Common myeloid progenitor, CD34-positive (primary cell): ENCODE measurements around the gene SELENOM.

Experiments
- CTCF ChIA-PET: fragments of 350-600 bp; sonication (Branson Sonifier 250); formaldehyde crosslinking; loops from one replicate; lab custom pipeline; 2021; ENCODE audit warnings: antibody characterized with exemption; lab: Charles Lee
- POLR2A ChIA-PET: fragments of 350-600 bp; sonication (Branson Sonifier 250); formaldehyde crosslinking; loops from one replicate; lab custom pipeline; 2021; ENCODE audit warnings: antibody characterized with exemption; lab: Charles Lee
- DNase-seq, 3 donors: peaks; one replicate each; pipeline versions ENCODE4 v3.0.0 to v3.0.0-alpha.2; 2013
- H3K27ac ChIP-seq, 2 experiments: 1 replicate in 1 of 2; 2 replicates in 1 of 2; pipeline ENCODE4 v1.7.0; 2013; ENCODE audit warnings: inconsistent platforms in 2 of 2, low read length in 2 of 2, mild to moderate bottlenecking in 2 of 2, low read depth in 1 of 2, moderate library complexity in 1 of 2; ENCODE audit not compliant: severe bottlenecking in 2 of 2, insufficient read depth in 1 of 2, poor library complexity in 1 of 2
- H3K27me3 ChIP-seq, 5 experiments: replicated peaks in 2 of 5; 1 replicate in 3 of 5; 2 replicates in 2 of 5; pipeline versions ENCODE4 v1.6.1 to v1.7.0; 2013; ENCODE audit warnings: low read length in 4 of 5, mild to moderate bottlenecking in 2 of 5, moderate library complexity in 2 of 5, inconsistent platforms in 1 of 5; ENCODE audit not compliant: insufficient read depth in 5 of 5, control insufficient read depth in 4 of 5
- H3K36me3 ChIP-seq, 4 experiments: 1 replicate in 2 of 4; 2 replicates in 2 of 4; pipeline versions ENCODE4 v1.6.1 to v1.7.0; 2013; ENCODE audit warnings: low read length in 3 of 4, control low read depth in 1 of 4, mild to moderate bottlenecking in 1 of 4; ENCODE audit not compliant: control insufficient read depth in 4 of 4, insufficient read depth in 4 of 4
- H3K4me1 ChIP-seq, 4 experiments: 1 replicate in 3 of 4; 2 replicates in 1 of 4; pipeline versions ENCODE4 v1.6.1 to v1.7.1; 2013; ENCODE audit warnings: low read length in 3 of 4, mild to moderate bottlenecking in 3 of 4, control low read depth in 1 of 4, inconsistent platforms in 1 of 4, moderate library complexity in 1 of 4; ENCODE audit not compliant: control insufficient read depth in 4 of 4, insufficient read depth in 4 of 4; ENCODE audit errors: control extremely low read depth in 1 of 4
- H3K4me3 ChIP-seq, 7 experiments: 1 replicate in 4 of 7; 2 replicates in 3 of 7; pipeline versions ENCODE4 v1.5.1 to v1.7.0; 2013; ENCODE audit warnings: mild to moderate bottlenecking in 7 of 7, low read length in 6 of 7, moderate library complexity in 6 of 7, inconsistent platforms in 2 of 7, low read depth in 2 of 7, control low read depth in 1 of 7; ENCODE audit not compliant: insufficient read depth in 4 of 7, control insufficient read depth in 1 of 7; ENCODE audit errors: extremely low read depth in 1 of 7
- H3K9me3 ChIP-seq, 5 experiments: 1 replicate in 4 of 5; 2 replicates in 1 of 5; pipeline versions ENCODE4 v1.6.1 to v1.7.1; 2013; ENCODE audit warnings: low read length in 4 of 5, mild to moderate bottlenecking in 2 of 5, inconsistent platforms in 1 of 5, low read depth in 1 of 5, moderate library complexity in 1 of 5; ENCODE audit not compliant: control insufficient read depth in 4 of 5, insufficient read depth in 2 of 5; ENCODE audit errors: control extremely low read depth in 1 of 5
- WGBS: methylation state at CpG from one replicate; pipeline ENCODE4 v1.1.5; 2013; ENCODE audit not compliant: insufficient coverage; 5-methylcytosine and 5-hydroxymethylcytosine counted together

SELENOM gene

DNA sequence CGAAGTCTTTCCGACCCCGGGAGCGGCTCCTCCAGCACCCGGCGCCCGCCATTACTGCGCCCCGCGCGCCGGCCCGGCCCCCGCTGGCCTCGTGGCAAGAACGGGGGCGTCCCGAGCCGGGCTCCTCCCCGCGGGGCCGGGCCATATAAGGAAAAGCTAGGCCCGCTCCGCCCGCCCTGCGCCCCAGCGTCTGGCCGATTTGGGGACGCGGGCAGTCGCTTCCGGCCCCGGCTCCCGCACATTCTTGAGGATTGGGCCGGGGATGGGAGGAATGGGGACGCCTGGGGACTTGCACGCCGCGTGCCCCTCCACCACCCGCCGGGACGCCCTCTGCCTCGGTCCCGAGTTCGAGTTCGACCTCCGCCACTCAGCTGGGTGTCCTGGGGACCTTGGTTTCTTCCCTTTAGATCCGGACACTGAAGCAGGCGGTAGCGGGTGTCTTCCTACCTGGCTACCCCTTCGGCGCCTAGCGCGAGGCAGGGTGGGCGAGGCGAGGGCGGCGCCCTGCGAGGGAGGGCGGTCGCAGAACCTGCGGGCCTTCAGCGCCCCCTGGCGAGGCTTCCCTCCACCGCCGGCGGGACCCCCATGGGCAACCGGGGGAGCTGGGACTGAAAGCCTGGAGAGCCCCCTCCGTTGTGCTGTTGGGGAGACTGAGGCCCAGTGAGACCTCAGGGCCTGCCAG is 22.4 kb downstream of the SELENOM start:
- POLR2A ChIA-PET = interaction anchor here (1.2 kb wide), 1 partner anchor 116 kb away, joined by 3 read pairs; the partner anchor contains the start of genes MORC2 and TUG1
- CTCF ChIA-PET = interaction anchor here (0.7 to 6.9 kb wide), 17 partner anchors 7 to 148 kb away, joined by 3 to 48 read pairs (median 3); partner anchors contain the start of genes MORC2 and TUG1
- H3K27me3 ChIP-seq = no peaks in the 10 kb centered on the region
- WGBS = 0% methylated on average over 52 of the region's 69 CpGs
- DNase-seq = peak; percentile 77 to 88 (median 85)
- no peaks in the 10 kb centered on the region for H3K9me3 ChIP-seq
- peaks cover 0 to 17% (median 9%) of the 10 kb centered on the region in 4 experiments for H3K36me3 ChIP-seq
- H3K27ac ChIP-seq = peak overlapping the region; percentile 50 to 85
- peak overlapping the region; percentile 64 to 92 (median 78) for H3K4me3 ChIP-seq
- H3K4me1 ChIP-seq = peaks cover 2 to 53% (median 47%) of the 10 kb centered on the region in 4 experiments

DNA sequence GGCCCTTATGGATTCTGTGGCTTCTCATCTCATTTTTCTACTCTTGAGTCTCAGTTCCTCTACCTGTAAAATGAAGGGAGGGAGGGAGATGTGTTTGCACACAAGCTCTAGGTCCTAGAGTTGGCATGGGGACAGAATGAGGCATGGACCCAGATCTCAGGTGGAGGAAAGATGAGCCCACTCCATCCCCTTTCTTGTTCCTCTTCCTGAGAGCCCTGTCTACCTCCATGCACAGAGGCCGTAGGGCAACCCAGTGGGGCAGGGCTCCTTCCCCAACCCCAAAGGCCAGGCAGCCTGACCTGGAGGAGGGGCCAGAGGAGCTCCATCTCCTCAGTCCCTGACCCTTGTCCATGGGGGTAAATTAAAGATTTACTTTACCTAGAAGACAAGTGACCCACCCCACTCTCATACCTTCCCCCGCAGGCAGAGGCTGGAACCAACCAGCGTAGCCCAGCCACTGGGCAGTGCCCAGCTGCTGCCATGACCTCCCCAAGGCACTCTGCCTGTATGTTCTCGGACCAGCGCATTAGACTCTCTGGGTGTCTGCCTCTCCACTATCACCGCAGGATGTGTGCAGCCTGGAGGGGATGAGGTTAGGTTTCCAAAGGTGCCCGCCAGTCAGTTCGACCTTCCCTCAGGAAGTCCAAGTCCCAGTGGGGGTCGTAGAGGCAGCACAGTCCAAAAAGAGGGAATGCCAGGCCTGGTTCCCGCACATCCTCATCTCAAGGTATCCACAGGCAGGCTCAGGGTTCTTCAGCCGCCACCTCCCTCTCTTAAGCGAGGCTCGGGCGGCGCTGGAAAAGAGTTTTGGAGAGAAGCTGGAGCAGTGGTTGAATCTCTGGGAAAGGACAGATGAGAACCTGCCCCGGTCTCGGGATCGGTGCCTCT is 23.2 kb downstream of the SELENOM start:
- no peak for DNase-seq
- Histone ChIP-seq H3K27me3 (no peaks in the 10 kb centered on the region), H3K4me1 (peaks cover 2 to 53% (median 47%) of the 10 kb centered on the region in 4 experiments), H3K9me3 (no peaks in the 10 kb centered on the region), H3K27ac (peak overlapping the region in 1 of 2 experiments; percentile 85), H3K36me3 (peaks cover 0 to 10% (median 7%) of the 10 kb centered on the region in 4 experiments), H3K4me3 (peak overlapping the region; percentile 64 to 92 (median 78))
- WGBS = 2% methylated on average over 15 of the region's 18 CpGs
- POLR2A ChIA-PET = no interaction called here
- CTCF ChIA-PET = interaction anchor here (0.7 to 6.9 kb wide), 14 partner anchors 8 to 341 kb away, joined by 3 to 48 read pairs (median 3); partner anchors contain the start of genes MORC2 and TUG1

DNA sequence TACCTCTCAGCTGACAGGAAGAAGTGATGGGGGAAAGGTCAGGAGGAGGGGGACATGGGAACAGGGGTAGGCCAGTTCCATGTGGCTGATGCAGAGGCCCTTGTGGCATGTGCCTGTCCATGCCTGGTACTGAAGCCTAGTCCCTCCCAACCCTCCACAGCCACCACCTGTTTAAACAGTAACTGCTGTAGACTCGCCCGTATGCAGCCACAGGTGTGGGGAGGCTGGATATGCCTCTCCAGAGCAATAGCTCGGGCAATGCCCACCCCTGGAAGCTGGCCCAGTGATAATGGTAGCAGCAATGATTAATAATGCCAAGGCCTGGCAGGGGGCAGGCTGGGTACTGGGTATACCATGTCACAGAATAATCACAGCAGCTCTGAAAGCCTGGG is 24.0 kb downstream of the SELENOM start:
- H3K27ac ChIP-seq = no peak overlapping the region
- peak overlapping the region in 1 of 7 experiments; percentile 83 for H3K4me3 ChIP-seq
- POLR2A ChIA-PET = interaction anchor here (1.2 kb wide), 1 partner anchor 114 kb away, joined by 3 read pairs; no protein-coding TSS in a partner anchor

DNA sequence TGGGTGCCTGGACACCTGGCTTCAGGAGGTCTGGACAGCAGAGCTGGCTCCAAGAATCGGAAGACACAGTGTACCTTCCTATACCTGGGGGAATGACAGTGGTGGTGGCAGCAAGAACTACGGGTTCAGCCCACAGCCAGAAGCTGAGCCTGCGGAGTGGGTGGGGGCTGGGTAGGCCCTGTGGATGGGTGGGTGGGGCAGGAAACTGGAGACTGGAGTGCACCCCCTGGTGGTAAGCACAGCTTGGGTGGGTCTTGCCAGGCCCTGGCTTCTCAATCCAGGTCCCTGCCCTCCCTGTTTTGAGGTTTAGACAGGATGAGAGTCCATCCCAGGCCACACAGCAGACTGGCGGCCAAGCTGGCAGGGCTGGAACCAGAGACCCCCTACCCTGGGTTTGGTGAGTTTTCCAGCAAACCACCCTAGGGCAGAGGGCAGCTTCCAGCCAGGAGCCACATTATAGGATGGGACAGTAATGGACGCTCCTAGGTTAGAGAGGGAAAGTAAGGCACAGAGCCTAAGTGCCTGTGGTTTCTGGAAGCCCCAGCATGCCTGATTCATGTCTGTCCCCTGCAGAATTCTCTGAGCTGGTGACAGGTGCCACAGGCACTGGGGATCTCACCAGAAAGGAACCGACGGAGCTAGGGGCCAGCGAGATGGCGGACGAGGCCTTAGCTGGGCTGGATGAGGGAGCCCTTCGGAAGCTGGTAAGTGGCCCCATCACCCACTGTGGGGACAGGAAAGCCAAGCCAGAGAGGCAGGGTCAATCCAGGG is 24.6 kb downstream of the SELENOM start:
- H3K4me3 ChIP-seq = no peak overlapping the region
- DNase-seq = peak; percentile 76 to 84 (median 82)
- no peaks in the 10 kb centered on the region for H3K9me3 ChIP-seq
- H3K27me3 ChIP-seq = no peaks in the 10 kb centered on the region
- WGBS = 85% methylated on average over 10 of the region's 11 CpGs
- peaks cover 2 to 53% (median 47%) of the 10 kb centered on the region in 4 experiments for H3K4me1 ChIP-seq
- CTCF ChIA-PET = interaction anchor here (0.8 to 6.9 kb wide), 12 partner anchors 9 to 206 kb away, joined by 3 to 48 read pairs (median 4); no protein-coding TSS in a partner anchor
- no peak overlapping the region for H3K27ac ChIP-seq
- POLR2A ChIA-PET = interaction anchor here (1.2 to 2.3 kb wide), 2 partner anchors 113 to 114 kb away, joined by 3 to 5 read pairs; partner anchors contain the start of genes MORC2 and TUG1
- H3K36me3 ChIP-seq = peaks cover 0 to under 1% (median 0%) of the 10 kb centered on the region in 4 experiments

More for the DNA sequence above, 24.0 kb downstream of the SELENOM start:
- DNase-seq = no peak
- Histone ChIP-seq H3K4me1 (peaks cover 2 to 53% (median 47%) of the 10 kb centered on the region in 4 experiments), H3K9me3 (no peaks in the 10 kb centered on the region), H3K27me3 (no peaks in the 10 kb centered on the region), H3K36me3 (peaks cover 0 to 6% (median 3%) of the 10 kb centered on the region in 4 experiments)
- WGBS = 100% methylated on average over 1 of the region's 3 CpGs
- CTCF ChIA-PET = interaction anchor here (0.9 to 6.9 kb wide), 12 partner anchors 9 to 340 kb away, joined by 3 to 48 read pairs (median 4); no protein-coding TSS in a partner anchor

DNA sequence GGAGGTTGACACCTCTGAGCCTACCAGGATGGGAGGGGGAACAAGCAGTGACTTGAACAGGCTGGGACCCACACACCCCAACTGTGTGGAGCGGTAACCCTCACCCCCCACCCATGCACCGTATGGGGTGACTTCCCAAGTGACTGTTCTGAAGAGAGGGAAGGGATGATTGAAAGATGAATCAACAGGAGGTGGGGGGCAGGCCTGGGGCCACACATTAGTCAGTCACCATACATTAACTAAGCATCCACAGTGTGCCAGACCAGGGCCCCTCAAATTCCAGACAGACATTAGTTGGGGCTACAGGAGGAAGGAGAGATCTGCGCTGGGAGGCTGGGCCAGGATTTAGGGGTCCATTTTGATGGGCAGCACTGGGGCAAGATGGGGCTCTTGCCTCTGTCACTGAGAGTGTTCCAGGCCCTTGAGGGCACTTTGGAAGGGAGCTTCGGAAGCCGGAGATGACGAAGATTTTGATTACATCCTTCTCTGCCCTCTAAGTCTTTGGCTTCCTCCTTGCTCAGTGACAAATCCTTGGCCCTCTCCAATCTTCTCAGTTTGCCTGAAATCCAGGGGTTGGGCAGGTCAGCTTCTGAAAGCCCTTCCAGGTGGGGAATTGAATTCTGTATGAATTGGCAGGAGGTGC is 25.3 kb downstream of the SELENOM start:
- H3K9me3 ChIP-seq = no peaks in the 10 kb centered on the region
- H3K4me1 ChIP-seq = peaks cover 2 to 53% (median 47%) of the 10 kb centered on the region in 4 experiments
- no peak for DNase-seq
- no peak overlapping the region for H3K27ac ChIP-seq
- no peaks in the 10 kb centered on the region for H3K27me3 ChIP-seq
- ChIA-PET CTCF (interaction anchor here (0.8 to 6.9 kb wide), 10 partner anchors 9 to 206 kb away, joined by 3 to 48 read pairs (median 4); no protein-coding TSS in a partner anchor), POLR2A (interaction anchor here (2.3 kb wide), 1 partner anchor 113 kb away, joined by 5 read pairs; the partner anchor contains the start of genes MORC2 and TUG1)
- H3K36me3 ChIP-seq = no peaks in the 10 kb centered on the region
- peak overlapping the region in 5 of 7 experiments; percentile 81 to 88 (median 87) for H3K4me3 ChIP-seq
- WGBS = 94% methylated on average over 4 of the region's 6 CpGs
